Body of pancreas (tissue), 4 donors: ENCODE results near the gene IKZF1. TPM values are rescaled to one million over a fixed set of nuclear protein-coding genes. Genes with fewer than 3 reads are reported as not detected.

Experiments
- ATAC-seq: fragments of 150-250 bp; one replicate; pipeline ENCODE4 v1.9.1; 2016
- DNase-seq, 4 donors: peaks; one replicate each; pipeline ENCODE4 v3.0.0-alpha.2; 2019
- H3K27ac ChIP-seq, 4 donors: fragments of 200-600 bp; sonication (generic); 1 replicate in 3 of 4; 2 replicates in 1 of 4; pipeline versions ENCODE4 v1.5.1 to v1.6.1; 2016 to 2019; ENCODE audit warnings: mild to moderate bottlenecking in 1 of 4, mixed read lengths in 1 of 4, moderate library complexity in 1 of 4
- H3K27me3 ChIP-seq, 2 donors: fragments of 200-600 bp; sonication (generic); one replicate each; pipeline ENCODE4 v1.6.0; 2016; ENCODE audit warnings: mild to moderate bottlenecking in 1 of 2
- H3K36me3 ChIP-seq, 2 donors: fragments of 200-600 bp; sonication (generic); replicated peaks in 1 of 2; 2 replicates each; pipeline ENCODE4 v1.5.1; 2016; ENCODE audit warnings: low read depth in 2 of 2; ENCODE audit not compliant: insufficient read depth in 1 of 2
- H3K4me1 ChIP-seq: fragments of 200-600 bp; sonication (generic); one replicate; pipeline ENCODE4 v1.6.0; 2016
- H3K4me3 ChIP-seq, 2 donors: fragments of 200-600 bp; sonication (generic); 1 replicate in 1 of 2; 2 replicates in 1 of 2; pipeline ENCODE4 v1.5.1; 2016 to 2019
- H3K9me3 ChIP-seq, 3 donors: fragments of 200-600 bp; sonication (generic); 1 replicate in 2 of 3; 2 replicates in 1 of 3; pipeline ENCODE4 v1.5.1; 2016
- POLR2A ChIP-seq, 3 donors: fragments of 450-650 bp; IDR thresholded peaks; one replicate each; pipeline ENCODE4 v1.6.1; 2016; ENCODE audit warnings: antibody characterized with exemption in 3 of 3, mild to moderate bottlenecking in 2 of 3
- WGBS, 2 donors: methylation state at CpG; one replicate each; pipeline ENCODE4 v1.1.5; 2017; 5-methylcytosine and 5-hydroxymethylcytosine counted together
- intact Hi-C: fragments of 100-400 bp; cut with DNase I; formaldehyde crosslinking; loops from one replicate; pipeline ENCODE4 v1.15.1; 2023
- total RNA-seq, 2 donors: library from RNA; depleted of rRNA; stranded (reverse); fragments of >200 nt; gene quantifications; one replicate each; pipeline ENCODE4 v1.1.0, GENCODE V29; 2016
- TF ChIP-seq, protein P1 (sequence below), 7 experiments: fragments of 450-650 bp in 4 of 7; fragments of 200-600 bp in 3 of 7; sonication (generic) in 3 of 7; IDR thresholded peaks; one replicate each; pipeline ENCODE4 v1.5.1; 2016 to 2019; ENCODE audit warnings: antibody characterized with exemption in 7 of 7

The IKZF1 gene
- total RNA-seq, 2 donors from 2014 or later, result 3.9 to 16.5 TPM

DNA sequence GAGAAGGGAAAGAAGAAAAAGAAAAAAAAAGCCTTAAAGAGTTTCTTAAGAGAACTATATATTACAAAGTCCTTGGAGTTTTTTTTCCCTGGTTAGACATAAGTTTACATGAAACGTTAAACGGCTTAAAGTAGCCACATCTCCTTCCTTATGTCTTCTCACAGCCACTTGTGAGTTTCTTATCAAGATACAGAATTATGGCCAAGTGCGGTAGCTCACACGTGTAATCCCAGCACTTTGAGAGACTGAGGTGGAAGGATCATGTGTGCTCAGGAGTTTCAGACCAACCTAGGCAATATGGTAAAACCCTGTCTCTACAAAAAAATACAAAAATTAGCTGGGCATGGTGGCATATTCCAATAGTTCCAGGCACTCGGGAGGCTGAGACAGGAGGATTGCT, 54.3 kb downstream of the IKZF1 start:
- no peak for TF ChIP-seq POLR2A (IDR thresholded peaks at IDR 0.05)
- TF ChIP-seq, protein P1, sequence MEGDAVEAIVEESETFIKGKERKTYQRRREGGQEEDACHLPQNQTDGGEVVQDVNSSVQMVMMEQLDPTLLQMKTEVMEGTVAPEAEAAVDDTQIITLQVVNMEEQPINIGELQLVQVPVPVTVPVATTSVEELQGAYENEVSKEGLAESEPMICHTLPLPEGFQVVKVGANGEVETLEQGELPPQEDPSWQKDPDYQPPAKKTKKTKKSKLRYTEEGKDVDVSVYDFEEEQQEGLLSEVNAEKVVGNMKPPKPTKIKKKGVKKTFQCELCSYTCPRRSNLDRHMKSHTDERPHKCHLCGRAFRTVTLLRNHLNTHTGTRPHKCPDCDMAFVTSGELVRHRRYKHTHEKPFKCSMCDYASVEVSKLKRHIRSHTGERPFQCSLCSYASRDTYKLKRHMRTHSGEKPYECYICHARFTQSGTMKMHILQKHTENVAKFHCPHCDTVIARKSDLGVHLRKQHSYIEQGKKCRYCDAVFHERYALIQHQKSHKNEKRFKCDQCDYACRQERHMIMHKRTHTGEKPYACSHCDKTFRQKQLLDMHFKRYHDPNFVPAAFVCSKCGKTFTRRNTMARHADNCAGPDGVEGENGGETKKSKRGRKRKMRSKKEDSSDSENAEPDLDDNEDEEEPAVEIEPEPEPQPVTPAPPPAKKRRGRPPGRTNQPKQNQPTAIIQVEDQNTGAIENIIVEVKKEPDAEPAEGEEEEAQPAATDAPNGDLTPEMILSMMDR (IDR thresholded peaks at IDR 0.05), result no peak
- DNase-seq (no peak), ATAC-seq (no peak)
- no peak overlapping the region for H3K4me3 ChIP-seq
- WGBS, 2 donors, result 55 to 68% methylated on average over 5 of the region's 5 CpGs
- H3K9me3 ChIP-seq, result no peaks in the 10 kb centered on the region
- no peak overlapping the region for H3K27ac ChIP-seq
- H3K4me1 ChIP-seq, result no peaks in the 10 kb centered on the region
- no peaks in the 10 kb centered on the region for H3K36me3 ChIP-seq
- no peaks in the 10 kb centered on the region for H3K27me3 ChIP-seq
- intact Hi-C loops, result no loop called here

DNA sequence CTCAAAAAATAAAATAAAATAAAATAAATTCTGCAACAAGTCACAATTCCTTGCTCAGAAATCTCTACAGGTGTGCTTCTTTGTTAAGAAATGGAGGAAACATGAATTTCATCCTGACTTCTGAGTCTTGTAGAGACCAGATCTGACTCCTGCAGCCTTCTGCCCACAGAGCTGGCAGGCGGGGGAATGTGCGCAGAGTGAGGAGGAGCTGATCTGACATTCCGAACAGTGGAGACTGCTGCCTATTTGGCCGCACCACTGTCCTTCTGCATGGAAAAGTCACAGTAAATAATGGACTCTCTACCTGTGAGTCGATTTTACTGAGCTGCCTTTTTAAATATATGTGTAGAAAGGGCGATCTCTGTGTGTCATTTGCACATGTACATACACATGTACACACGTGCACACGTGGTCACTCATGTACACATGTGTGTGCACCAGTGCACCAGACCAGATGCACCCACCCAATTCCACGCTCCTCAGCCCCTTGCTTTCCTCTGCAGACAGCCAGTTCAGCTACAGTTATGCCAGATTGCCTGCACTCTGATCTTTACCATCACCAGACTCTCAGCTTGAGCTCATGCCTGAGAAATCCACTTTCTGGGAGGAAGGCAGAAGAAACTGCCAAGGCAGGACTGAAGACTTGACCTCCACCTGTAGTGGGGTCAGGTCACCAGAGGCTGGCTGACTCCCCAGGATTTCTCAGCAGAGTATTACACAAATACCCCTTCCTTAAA, 54.9 kb downstream of the IKZF1 start:
- 69 to 72% methylated on average over 9 of the region's 9 CpGs for WGBS, 2 donors
- H3K27ac ChIP-seq, result no peak overlapping the region
- H3K4me3 ChIP-seq, result no peak overlapping the region
- H3K9me3 ChIP-seq, result no peaks in the 10 kb centered on the region
- no peaks in the 10 kb centered on the region for H3K36me3 ChIP-seq
- H3K4me1 ChIP-seq, result no peaks in the 10 kb centered on the region
- ATAC-seq (no peak), DNase-seq (no peak)
- H3K27me3 ChIP-seq, result no peaks in the 10 kb centered on the region
- intact Hi-C loops, result no loop called here
- TF ChIP-seq, protein P1 (IDR thresholded peaks at IDR 0.05), result no peak
- no peak for TF ChIP-seq POLR2A (IDR thresholded peaks at IDR 0.05)

DNA sequence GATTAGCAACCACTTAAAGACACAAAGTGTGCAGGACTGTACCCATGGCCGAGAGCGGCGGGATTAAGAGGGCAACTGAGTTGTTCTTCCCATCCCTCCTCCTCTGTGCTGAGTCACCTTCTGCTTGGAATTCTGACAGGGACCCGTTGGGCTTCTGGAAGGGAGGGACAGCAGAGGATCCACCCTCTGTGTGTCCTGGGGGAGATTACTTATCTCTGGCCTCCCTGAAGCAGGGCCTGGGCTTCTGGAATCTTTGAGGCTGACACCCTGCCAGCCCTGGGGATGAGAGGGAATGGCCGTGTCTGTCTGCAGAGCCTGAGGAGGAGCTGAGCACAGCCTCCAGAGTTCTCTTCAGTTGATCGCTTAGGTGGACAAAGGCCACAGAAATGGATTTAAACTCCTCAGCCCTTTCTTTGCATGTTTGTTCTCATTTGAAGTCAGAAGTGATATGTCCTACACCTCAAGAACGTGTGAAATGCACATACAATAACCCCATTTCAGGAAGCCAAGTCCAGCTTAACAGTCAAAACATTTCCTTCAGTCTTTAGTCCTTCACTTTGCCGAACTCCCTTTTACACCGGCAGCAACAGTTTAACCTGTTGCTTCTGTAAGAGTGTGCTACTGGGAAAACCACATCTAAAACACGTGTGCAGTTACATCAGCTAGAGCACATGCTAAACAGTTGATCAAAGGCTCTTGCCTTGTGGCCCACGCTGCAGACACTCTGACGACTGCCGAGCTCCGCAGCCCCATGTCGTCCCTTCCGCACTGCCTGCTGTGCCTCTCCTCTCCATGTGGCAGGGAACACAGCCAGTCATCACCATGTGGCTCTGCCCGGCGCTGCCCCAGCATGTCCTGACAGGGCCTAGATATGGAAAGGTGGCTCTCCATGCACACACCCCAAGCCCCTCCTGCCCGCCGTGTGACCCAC, 55.7 kb downstream of the IKZF1 start:
- Histone ChIP-seq H3K4me1 (no peaks in the 10 kb centered on the region), H3K9me3 (no peaks in the 10 kb centered on the region), H3K27me3 (no peaks in the 10 kb centered on the region), H3K27ac (no peak overlapping the region), H3K4me3 (no peak overlapping the region), H3K36me3 (no peaks in the 10 kb centered on the region)
- no peak for ATAC-seq
- WGBS, 2 donors, result 54 to 57% methylated on average over 19 to 20 of the region's 20 CpGs
- TF ChIP-seq, protein P1 (IDR thresholded peaks at IDR 0.05), result no peak
- no peak for TF ChIP-seq POLR2A (IDR thresholded peaks at IDR 0.05)
- intact Hi-C loops, result no loop called here
- DNase-seq, result no peak

DNA sequence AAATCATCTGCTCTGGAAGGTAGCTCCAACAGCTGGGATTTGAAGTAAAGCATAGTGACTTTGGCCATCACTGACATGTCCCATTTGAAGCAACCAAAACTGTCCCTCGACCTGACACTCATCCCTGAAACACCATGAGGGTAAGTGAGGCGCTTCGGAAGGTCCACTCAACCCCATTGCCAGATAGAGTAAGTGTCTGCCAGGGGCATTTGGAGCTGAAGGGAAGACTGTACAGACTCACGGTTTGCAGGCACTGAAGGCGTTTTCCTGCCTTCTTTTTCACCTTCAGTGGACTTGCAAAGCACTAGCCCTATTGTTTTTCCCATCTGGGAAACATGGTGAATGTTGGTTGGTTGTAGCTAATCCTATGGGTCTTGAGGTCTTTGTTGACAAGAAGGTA, 57.6 kb downstream of the IKZF1 start:
- Histone ChIP-seq H3K9me3 (no peaks in the 10 kb centered on the region), H3K4me1 (no peaks in the 10 kb centered on the region), H3K27ac (no peak overlapping the region), H3K4me3 (no peak overlapping the region), H3K36me3 (no peaks in the 10 kb centered on the region), H3K27me3 (no peaks in the 10 kb centered on the region)
- ATAC-seq (no peak), DNase-seq (no peak)
- TF ChIP-seq, protein P1 (IDR thresholded peaks at IDR 0.05), result no peak
- no peak for TF ChIP-seq POLR2A (IDR thresholded peaks at IDR 0.05)
- WGBS, 2 donors, result 60% methylated on average over 5 of the region's 5 CpGs
- intact Hi-C loops, result no loop called here
